A673 (cell line): ENCODE data around the gene HIBADH.

ENCODE experiments used
- EZH2 ChIP-seq: fragments of 200-600 bp; sonication (generic); IDR thresholded peaks from 2 replicates; pipeline ENCODE4 v1.6.1; 2017; ENCODE audit warnings: borderline replicate concordance, low read depth, mild to moderate bottlenecking, mixed read lengths, antibody characterized with exemption, low read length; ENCODE audit not compliant: poor library complexity, severe bottlenecking
- TF ChIP-seq, protein P1 (sequence below): fragments of 300-800, 200-600 bp; sonication (generic); conservative IDR thresholded peaks from 2 replicates; pipeline ENCODE4 v1.5.1; 2017; ENCODE audit warnings: low read depth, mild to moderate bottlenecking, antibody characterized with exemption, low read length, moderate library complexity, mixed read lengths

DNA sequence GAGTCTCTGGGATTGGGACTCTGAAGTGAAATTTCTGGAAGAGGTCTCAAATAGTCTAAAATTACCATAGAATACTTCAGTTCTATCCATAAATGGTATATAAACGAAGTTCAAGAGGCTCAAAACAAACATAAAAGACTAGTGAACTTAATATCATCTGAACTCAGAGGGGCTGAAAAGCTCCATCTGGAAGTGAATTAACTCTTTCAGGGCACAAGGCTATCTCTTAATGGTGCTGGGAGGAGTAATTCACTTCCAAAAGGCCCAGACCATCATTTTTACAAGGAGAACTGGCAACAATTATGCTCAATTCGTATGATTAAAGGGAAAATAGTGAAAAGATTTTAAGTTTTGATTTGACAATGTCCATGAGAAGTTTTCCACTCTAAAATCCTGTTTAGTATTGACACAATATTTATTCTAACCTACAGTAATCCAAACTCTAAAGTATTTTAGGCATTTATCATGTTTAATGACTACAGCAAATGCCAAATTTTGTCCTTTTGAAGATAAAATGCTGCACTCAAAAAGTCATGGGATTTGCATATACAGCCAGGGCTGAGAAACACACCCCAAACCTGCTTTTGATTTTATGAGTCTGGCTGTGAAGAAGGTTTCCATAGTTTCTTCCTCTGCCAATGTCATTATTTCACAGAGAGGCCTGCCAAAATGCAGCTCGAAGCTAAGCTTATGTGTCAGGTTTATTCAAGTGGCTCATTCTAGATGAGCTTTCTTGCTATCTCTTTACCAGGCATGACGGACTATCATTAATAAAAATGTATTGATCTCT is 143.9 kb downstream of the HIBADH start:
- TF ChIP-seq, protein P1, sequence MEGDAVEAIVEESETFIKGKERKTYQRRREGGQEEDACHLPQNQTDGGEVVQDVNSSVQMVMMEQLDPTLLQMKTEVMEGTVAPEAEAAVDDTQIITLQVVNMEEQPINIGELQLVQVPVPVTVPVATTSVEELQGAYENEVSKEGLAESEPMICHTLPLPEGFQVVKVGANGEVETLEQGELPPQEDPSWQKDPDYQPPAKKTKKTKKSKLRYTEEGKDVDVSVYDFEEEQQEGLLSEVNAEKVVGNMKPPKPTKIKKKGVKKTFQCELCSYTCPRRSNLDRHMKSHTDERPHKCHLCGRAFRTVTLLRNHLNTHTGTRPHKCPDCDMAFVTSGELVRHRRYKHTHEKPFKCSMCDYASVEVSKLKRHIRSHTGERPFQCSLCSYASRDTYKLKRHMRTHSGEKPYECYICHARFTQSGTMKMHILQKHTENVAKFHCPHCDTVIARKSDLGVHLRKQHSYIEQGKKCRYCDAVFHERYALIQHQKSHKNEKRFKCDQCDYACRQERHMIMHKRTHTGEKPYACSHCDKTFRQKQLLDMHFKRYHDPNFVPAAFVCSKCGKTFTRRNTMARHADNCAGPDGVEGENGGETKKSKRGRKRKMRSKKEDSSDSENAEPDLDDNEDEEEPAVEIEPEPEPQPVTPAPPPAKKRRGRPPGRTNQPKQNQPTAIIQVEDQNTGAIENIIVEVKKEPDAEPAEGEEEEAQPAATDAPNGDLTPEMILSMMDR = no peak
- no peak for TF ChIP-seq EZH2
